ENCODE measurements around the gene MCHR1. TPM values are rescaled to one million over a fixed set of nuclear protein-coding genes. Genes with fewer than 3 reads are reported as not detected.

Gene MCHR1
- total and polyA plus RNA-seq, 2 of the 4 experiments (the other 2 are of a cell fraction): 1.4 to 3.2 TPM

DNA sequence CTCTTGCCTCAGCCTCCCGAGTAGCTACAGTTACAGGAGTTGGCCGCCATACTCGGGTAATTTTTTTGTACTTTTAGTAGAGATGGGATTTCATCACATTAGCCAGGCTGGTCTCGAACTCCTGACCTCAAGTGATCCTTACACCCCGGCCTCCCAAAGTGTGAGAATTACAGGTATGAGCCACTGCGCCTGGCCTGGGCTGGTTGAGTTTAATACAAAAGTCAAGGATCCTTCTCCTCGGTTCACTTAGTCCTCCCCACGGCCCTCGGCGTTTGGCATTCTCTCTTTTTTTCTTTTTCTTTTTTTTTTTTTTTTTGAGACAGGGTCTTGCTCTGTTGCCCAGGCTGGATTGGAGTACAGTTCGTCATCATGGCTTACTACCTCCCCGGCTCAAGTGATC lies 33.0 kb downstream of the MCHR1 start:
- no peak overlapping the region for H3K4me2 ChIP-seq (ENCODE audit: low read depth, low read length)
- ChIA-PET CTCF (no interaction called here), POLR2A (ENCODE audit: unreplicated experiment) (interaction anchor here (0.6 kb wide), 1 partner anchor 60 kb away, joined by 3 read pairs; no protein-coding TSS in a partner anchor)
- H4K8ac ChIP-seq (ENCODE audit: low read depth in 2 of 2, low read length in 2 of 2): peak overlapping the region in 1 of 2 experiments; percentile 48; a peak in 1 of 4 replicates
- in situ Hi-C loops (cut with MboI; ENCODE audit: low sequenced_read_pairs): no loop called here
- ATAC-seq (ENCODE audit: low read depth) (no peak), DNase-seq (no peak)
- peaks cover 13% of the 10 kb centered on the region; the same call in 1 of the 2 replicates for H3K4me1 ChIP-seq (ENCODE audit: control insufficient read depth, insufficient read depth, low read length)
- no peak overlapping the region for H3K14ac ChIP-seq (replicated peaks; ENCODE audit: low read depth, low read length)
- H2BK120ac ChIP-seq (ENCODE audit: low read depth, low read length): peak overlapping the region; percentile 23; the same call in 1 of the 2 replicates
- no peaks in the 10 kb centered on the region for H3K79me1 ChIP-seq (ENCODE audit: low read depth in 1 of 2, low read length in 2 of 2)
- WGBS, 2 experiments (ENCODE audit: extremely low coverage in 2 of 2, insufficient read length in 1 of 2): no CpG with 5 or more reads among the region's 12 CpGs
- no peak overlapping the region for H3K9ac ChIP-seq (ENCODE audit: low read depth, low read length)
- no peak overlapping the region for H2BK5ac ChIP-seq (ENCODE audit: low read depth, low read length, poor library complexity, severe bottlenecking)
- no peak overlapping the region for H2AFZ ChIP-seq (replicated peaks; ENCODE audit: low read length, poor library complexity)
- H2BK20ac ChIP-seq (ENCODE audit: low read depth, low read length): peak overlapping the region; percentile 52; the same call in 1 of the 2 replicates
- peak overlapping the region; percentile 37; the same call in 1 of the 2 replicates for H3K27ac ChIP-seq (ENCODE audit: insufficient read depth, low read length)
- H3K9me1 ChIP-seq (ENCODE audit: insufficient read depth, low read length): peaks cover 9% of the 10 kb centered on the region; the same call in 1 of the 2 replicates
- no peak overlapping the region for H2AK9ac ChIP-seq (replicated peaks; ENCODE audit: low read depth, low read length, poor library complexity)
- H3K9me3 ChIP-seq (ENCODE audit: control insufficient read depth, insufficient read depth, low read length): no peaks in the 10 kb centered on the region; the same call in 1 of the 2 replicates
- peak overlapping the region; percentile 74; the same call in 1 of the 3 replicates for H2BK15ac ChIP-seq (ENCODE audit: low read depth, low read length)
- H3K36me3 ChIP-seq (ENCODE audit: control insufficient read depth, insufficient read depth, low read length): no peaks in the 10 kb centered on the region
- peak overlapping the region; percentile 83 for H2AK5ac ChIP-seq (ENCODE audit: low read depth, low read length)
- no peak overlapping the region; the same call in 1 of the 2 replicates for H4K5ac ChIP-seq (ENCODE audit: low read depth, low read length)
- TF ChIP-seq CEBPB (IDR thresholded peaks at IDR 0.05; ENCODE audit: low read depth, low read length) (no peak), RFX5 (IDR thresholded peaks at IDR 0.05; ENCODE audit: low read depth, low read length) (no peak), CTCF (conservative IDR thresholded peaks at IDR 0.05; ENCODE audit: low read depth, low read length) (no peak), CHD1 (IDR thresholded peaks at IDR 0.05; ENCODE audit: low read depth, low read length) (no peak)
- no peak overlapping the region for H3K4me3 ChIP-seq (ENCODE audit: insufficient read depth, low read depth, low read length)
- no peaks in the 10 kb centered on the region; the same call in 1 of the 2 replicates for H4K20me1 ChIP-seq (ENCODE audit: insufficient read depth, low read length)
- intact Hi-C loops (cut with micrococcal nuclease): loop anchor here (5.0 kb wide), 1 partner anchor 60 kb away; no protein-coding TSS in a partner anchor
- H4K91ac ChIP-seq (ENCODE audit: insufficient read depth, low read depth, low read length): peak overlapping the region; percentile 8; the same call in 1 of the 2 replicates
- H3K56ac ChIP-seq (ENCODE audit: extremely low read depth, insufficient read depth, low read length): no peak overlapping the region
- peak overlapping the region; percentile 34; the same call in 1 of the 2 replicates for H3K18ac ChIP-seq (ENCODE audit: low read depth, low read length)
- dilution Hi-C loops (cut with HindIII; ENCODE audit: low sequenced_read_pairs, unreplicated experiment): no loop called here
- no TSS peak for BruUV-seq (replicated peaks)
- peak overlapping the region; percentile 40 for H3K4ac ChIP-seq (ENCODE audit: low read depth, low read length)
- H3K23ac ChIP-seq (ENCODE audit: low read depth, low read length): no peak overlapping the region
- no peaks in the 10 kb centered on the region for H3K27me3 ChIP-seq (ENCODE audit: control insufficient read depth, insufficient read depth, low read length)
